ENCODE data around the gene FOXN4. TPM values are rescaled to one million over a fixed set of nuclear protein-coding genes. Genes with fewer than 3 reads are reported as not detected.

Gene FOXN4
- total RNA-seq, 2 donors from 2014 or later: not detected

DNA sequence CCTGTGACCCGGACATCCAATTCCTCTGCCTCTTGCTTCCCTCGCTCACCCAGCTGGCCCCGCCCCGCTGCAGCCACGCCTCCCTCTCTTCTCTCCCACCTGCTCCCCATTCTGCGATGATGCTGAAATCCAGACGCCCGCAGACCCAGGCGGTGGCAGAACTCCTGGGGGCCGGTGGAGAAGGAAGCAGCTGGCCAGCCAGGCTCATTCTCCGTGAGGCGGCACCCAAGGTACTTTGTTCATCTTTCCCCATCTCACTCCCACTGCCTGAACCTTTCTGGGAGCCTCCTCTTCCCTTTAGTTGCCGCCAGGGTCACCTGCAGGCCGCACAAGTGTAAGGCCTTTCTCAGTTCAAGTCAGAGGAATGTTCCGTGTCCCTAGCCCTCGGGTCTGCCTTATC, 35.7 kb downstream of the FOXN4 start:
- no peak for DNase-seq (ENCODE audit: low spot score)
- TF ChIP-seq, protein P1, sequence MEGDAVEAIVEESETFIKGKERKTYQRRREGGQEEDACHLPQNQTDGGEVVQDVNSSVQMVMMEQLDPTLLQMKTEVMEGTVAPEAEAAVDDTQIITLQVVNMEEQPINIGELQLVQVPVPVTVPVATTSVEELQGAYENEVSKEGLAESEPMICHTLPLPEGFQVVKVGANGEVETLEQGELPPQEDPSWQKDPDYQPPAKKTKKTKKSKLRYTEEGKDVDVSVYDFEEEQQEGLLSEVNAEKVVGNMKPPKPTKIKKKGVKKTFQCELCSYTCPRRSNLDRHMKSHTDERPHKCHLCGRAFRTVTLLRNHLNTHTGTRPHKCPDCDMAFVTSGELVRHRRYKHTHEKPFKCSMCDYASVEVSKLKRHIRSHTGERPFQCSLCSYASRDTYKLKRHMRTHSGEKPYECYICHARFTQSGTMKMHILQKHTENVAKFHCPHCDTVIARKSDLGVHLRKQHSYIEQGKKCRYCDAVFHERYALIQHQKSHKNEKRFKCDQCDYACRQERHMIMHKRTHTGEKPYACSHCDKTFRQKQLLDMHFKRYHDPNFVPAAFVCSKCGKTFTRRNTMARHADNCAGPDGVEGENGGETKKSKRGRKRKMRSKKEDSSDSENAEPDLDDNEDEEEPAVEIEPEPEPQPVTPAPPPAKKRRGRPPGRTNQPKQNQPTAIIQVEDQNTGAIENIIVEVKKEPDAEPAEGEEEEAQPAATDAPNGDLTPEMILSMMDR (IDR thresholded peaks at IDR 0.05): no peak
- H3K4me1 ChIP-seq: peaks cover 0 to 6% of the 10 kb centered on the region in 2 donors
- H3K9me3 ChIP-seq: no peaks in the 10 kb centered on the region
- no peaks in the 10 kb centered on the region for H3K27me3 ChIP-seq
- H3K27ac ChIP-seq: no peak overlapping the region
- no peaks in the 10 kb centered on the region for H3K36me3 ChIP-seq
- no peak overlapping the region for H3K4me3 ChIP-seq

DNA sequence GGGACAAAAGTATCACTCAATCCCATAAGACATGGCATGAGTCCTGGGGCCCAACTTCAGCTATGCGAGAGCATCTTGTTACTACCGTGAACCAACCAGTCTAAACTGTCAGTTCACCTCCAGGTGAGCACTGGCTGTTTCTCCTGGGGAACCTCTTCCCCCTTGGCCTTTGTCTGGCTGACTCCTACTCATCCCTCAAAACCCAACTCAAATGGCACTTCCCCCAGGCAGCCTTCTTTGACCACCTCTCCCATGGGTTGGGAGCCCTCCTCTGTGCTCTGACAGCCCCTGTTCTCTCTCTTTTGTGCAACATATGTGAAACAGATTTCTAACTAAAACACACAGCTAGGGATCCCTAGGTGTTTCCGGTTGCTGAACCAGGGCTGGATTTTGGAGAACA, 37.7 kb downstream of the FOXN4 start:
- no peak overlapping the region for H3K4me3 ChIP-seq
- no peaks in the 10 kb centered on the region for H3K4me1 ChIP-seq
- H3K36me3 ChIP-seq: peaks cover 13% of the 10 kb centered on the region
- no peaks in the 10 kb centered on the region for H3K9me3 ChIP-seq
- H3K27me3 ChIP-seq: no peaks in the 10 kb centered on the region
- no peak overlapping the region for H3K27ac ChIP-seq
- TF ChIP-seq, protein P1 (IDR thresholded peaks at IDR 0.05): no peak
- DNase-seq (ENCODE audit: low spot score): no peak

DNA sequence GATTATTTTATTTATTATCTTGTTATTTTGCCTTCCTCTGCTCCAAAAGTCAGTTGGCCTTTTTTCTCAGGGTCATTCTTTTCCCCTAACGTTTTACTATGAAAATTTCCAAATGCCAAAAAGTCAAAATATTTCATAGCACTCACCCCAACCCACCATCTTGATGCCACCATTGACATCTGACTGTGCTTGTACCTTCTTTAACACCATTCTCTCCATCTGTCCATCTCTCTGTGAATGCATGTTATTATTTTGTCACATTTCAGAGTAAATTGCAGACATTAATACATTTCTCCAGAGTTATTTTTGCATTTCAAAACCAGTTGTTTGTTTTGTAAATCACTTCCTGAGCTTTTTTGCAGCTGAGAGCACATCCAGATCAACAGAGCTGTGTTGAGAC, 38.6 kb downstream of the FOXN4 start:
- Histone ChIP-seq H3K4me1 (no peaks in the 10 kb centered on the region), H3K27me3 (no peaks in the 10 kb centered on the region), H3K27ac (no peak overlapping the region), H3K36me3 (peaks cover 23% of the 10 kb centered on the region), H3K4me3 (no peak overlapping the region), H3K9me3 (no peaks in the 10 kb centered on the region)
- no peak for DNase-seq (ENCODE audit: low spot score)
- TF ChIP-seq, protein P1 (IDR thresholded peaks at IDR 0.05): no peak

DNA sequence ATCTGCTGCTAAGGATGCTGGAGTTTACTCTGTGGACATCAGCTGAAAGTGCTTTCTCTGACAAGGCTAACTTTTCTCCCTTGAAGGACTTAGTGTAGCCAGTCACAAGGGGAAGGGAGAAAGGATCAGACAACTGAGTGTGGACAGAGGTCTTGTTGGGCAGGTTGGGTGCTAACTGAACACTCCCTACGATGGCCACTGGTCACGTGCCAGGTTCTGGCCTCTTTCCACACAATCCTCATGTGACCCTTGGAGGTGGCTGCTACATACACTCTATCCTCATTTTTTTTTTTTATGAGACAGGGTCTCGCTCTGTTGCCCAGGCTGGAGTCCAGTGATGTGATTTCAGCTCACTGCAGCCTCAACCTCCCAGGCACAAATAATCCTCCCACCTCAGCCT, 39.7 kb downstream of the FOXN4 start:
- H3K36me3 ChIP-seq: peaks cover 33% of the 10 kb centered on the region

DNA sequence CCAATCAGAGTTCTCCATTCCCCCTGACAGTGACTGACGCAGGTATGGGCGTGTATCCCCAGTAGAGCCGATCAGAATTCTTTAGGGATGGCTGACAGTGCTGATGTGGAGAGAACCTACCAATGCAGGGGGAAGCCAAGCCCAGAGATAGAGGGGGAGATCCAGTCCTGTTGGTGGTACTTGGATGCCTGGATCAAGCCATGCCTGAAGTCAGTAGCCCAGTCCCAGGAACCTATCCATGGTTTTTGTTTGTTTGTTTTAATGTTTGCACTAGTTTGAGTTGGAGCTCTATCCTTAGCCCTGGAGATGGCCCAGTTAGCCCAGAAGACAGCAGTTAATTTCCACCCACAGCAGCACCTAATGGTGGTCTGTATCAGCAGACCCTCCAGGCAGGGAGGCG, 40.2 kb downstream of the FOXN4 start:
- no peak for DNase-seq (ENCODE audit: low spot score)

More for the DNA sequence above, 39.7 kb downstream of the FOXN4 start:
- Histone ChIP-seq H3K4me1 (peaks cover 0 to under 1% of the 10 kb centered on the region in 2 donors), H3K9me3 (no peaks in the 10 kb centered on the region), H3K27me3 (no peaks in the 10 kb centered on the region), H3K4me3 (no peak overlapping the region), H3K27ac (no peak overlapping the region)
- no peak for DNase-seq (ENCODE audit: low spot score)
- TF ChIP-seq, protein P1 (IDR thresholded peaks at IDR 0.05): no peak

DNA sequence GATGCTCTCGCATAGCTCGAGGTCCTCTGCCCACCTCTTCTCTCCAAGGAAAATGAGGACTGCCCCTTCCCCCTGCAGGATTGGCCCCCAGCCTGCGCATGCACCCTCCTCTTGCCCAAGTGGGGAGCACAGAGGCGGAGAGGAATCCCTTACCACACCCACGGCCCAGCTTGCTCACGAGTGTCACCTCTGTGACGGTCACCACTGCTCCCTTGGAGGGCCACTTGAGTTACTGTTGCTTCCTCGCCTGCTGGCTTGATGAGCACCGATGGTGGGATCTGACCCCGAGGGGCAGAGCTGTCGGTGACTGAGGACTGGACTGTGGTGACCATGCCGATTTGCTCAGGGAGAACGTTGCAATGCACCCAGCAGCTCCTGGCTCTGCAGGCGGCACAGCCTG, 41.7 kb downstream of the FOXN4 start:
- Histone ChIP-seq H3K4me1 (peaks cover 0 to 4% of the 10 kb centered on the region in 2 donors), H3K4me3 (no peak overlapping the region), H3K36me3 (peaks cover 52% of the 10 kb centered on the region), H3K9me3 (no peaks in the 10 kb centered on the region), H3K27ac (no peak overlapping the region), H3K27me3 (no peaks in the 10 kb centered on the region)
- TF ChIP-seq, protein P1 (IDR thresholded peaks at IDR 0.05): no peak
- no peak for DNase-seq (ENCODE audit: low spot score)

More for the DNA sequence above, 40.2 kb downstream of the FOXN4 start:
- peaks cover 39% of the 10 kb centered on the region for H3K36me3 ChIP-seq
- TF ChIP-seq, protein P1 (IDR thresholded peaks at IDR 0.05): no peak
- no peaks in the 10 kb centered on the region for H3K27me3 ChIP-seq
- peaks cover 0 to 4% of the 10 kb centered on the region in 2 donors for H3K4me1 ChIP-seq
- H3K4me3 ChIP-seq: no peak overlapping the region
- no peak overlapping the region for H3K27ac ChIP-seq
- no peaks in the 10 kb centered on the region for H3K9me3 ChIP-seq
